Middle frontal gyrus (tissue), 1 donor: ENCODE results near the gene OTUD3.
"Not testable (repeated sequence)": the region's sequence is repeated elsewhere in the genome, so short reads cannot be mapped to it uniquely, and the experiment has no call there.

Experiments used
- DNase-seq: peaks from one replicate; pipeline ENCODE4 v3.0.0-alpha.2; 2015; ENCODE audit warnings: low spot score; ENCODE audit errors: extremely low spot score

The OTUD3 gene

DNA sequence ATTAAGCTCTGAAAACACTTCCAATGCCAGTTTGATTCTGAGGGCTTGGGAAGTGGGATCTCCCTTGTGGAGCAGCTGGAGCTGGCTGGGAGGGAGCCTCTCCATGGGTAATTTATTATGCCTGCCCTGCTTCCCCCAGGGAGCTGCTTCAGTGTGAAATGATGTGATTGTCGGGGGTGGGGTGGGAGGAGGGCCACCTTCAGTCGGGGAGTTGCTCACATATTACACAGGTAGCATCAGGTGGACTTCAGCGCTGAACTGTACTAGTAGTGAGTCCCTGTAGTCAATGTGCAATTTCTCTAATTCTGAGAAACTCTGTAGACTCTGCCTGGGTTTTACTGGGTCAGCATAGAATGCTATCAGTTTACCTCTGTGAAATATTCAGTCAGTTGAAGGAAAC, 28.5 kb downstream of the OTUD3 start:
- no peak for DNase-seq

DNA sequence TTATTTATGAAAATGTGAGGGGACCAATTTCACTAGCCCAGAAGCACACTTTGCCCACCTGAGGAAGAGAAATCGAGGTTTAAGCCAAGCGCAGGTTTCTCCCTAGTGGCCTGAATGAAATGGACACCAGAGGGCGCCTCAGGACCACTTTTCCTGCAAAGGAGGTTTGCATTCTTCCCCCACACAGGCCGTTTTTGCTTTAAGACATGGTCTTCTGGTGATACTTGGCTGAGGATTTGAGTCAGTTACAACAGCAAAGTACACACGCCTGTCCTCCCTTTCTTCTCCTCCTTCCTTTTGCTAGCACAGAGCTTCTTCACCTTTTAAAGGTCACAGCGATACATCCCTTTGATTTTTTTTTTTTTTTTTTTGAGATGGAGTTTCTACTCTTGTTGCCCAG, 35.9 kb downstream of the OTUD3 start:
- DNase-seq, result peak; percentile 85

DNA sequence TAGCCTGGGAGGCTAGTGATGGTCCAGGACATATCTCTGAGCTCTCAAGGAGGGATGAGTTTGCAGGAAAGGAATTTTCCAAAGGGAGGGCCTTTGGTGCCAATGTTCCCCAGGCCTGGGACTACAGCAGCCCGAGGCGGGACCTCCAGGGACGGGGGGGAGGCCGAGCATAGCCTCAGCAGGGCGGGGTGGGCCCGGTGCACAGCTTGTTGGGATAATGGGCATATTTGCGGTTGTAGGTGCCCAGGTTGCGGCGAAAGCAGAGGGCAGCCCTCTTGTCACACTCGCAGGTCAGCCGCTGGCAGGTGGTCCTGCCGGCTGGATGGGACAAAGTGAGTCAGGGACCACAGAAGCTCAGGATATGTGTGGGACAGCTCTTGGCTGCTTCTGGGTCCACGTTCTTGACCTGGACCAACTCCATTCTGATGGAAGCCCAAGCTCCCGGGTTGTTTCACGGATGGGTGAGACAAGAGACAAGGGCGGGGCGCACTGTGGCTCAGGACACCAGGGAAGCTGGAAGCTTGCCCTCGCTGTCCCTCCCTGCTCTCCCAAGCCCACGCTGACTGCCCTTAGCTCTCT, 38.0 kb downstream of the OTUD3 start:
- no peak for DNase-seq

DNA sequence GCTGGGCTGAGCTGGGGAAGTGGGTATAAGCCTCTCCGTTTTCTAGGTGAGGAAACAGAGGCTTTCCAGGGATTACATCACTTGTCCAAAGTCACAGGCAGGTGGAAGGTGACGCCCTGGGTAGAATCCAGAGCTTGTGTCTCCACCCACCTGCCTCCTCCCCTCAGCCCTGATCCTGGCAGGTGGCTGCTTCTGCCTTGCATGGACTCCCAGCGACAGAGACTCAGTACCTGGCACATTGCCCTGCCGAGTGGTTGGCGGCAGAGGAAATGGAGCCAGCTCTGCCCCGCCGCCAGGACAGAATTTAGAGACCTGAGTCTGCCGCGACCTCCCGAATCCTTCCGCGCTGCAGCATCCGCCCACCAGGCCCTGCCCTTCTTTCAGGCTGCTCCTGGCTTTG, 39.1 kb downstream of the OTUD3 start:
- DNase-seq, result no peak

DNA sequence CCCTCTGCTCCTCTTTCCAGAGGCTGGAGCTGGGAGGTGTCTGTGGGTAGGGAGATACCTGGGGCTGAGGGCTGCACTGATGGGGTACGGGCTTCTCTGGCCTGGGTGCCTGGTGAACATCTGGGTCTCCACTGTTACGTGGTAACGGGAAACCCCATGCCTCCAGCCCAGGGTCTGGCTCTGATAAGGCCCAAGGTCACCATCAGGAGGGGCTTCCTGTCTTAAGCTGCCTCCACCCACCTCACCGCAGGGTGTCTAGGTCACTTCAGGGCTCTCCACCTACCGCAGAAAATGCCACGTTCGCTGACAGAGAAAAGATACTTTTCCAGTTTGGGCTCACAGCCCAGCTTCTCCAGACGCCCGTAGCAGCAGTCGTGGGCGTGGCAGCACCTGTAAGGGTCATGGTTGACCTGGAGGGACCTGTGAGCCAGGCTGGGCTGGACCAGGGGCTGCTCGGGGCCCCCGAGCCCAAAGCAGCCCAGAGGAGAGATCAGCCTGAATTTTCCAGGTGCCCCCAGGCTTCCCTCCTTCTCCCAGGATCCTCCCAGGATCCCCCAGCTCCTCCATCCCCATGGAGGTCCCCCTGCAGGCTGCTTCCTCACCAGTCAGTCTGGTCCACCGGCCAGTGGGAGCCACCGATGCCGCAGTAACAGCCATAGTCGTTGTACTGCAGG, 40.0 kb downstream of the OTUD3 start:
- no peak for DNase-seq

DNA sequence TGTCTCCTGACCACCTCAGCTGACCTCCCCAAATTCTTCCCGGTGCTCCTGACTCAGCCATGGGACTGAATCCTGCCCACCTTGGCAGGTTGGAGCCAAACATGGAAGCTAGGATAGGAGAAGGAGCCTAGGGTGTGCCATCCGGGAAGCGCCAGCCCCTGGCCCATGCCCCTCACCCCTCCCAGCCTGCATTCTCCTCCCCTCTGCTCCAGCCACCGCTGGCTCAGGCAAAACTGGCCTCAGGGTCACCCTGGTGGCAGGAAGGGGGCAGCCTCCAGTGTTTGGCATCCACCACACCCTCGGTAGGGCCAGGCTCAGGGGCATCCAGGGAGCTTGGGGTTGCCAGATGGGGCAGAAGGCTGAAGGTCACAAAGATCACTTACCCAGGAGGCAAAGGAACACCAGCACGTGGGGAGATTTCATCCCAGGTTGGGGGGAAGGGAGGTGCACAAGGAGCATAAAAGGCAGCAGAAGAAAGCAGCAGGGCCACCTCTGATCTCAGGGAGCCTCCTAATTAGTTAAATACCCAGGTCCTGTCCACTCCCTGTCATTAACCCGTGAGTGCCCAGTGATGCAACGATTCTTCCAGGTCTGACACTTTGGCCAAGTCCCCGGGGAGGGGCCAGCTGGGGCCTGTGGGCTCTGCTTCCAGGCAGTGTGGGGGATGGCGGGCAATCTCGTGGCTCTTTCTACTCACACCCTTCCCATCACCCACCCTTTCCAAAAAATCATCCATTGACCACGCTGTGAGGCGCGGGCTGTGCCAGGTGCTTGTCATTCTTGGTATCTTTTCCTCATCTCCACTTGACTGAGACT, 41.1 kb downstream of the OTUD3 start, which contains the start of gene PLA2G2E:
Gene PLA2G2E (minus strand): TSS at position 481 of the 816 bp plus-strand sequence. CDS start 58 bp downstream, at position 423.
- DNase-seq, result no peak

DNA sequence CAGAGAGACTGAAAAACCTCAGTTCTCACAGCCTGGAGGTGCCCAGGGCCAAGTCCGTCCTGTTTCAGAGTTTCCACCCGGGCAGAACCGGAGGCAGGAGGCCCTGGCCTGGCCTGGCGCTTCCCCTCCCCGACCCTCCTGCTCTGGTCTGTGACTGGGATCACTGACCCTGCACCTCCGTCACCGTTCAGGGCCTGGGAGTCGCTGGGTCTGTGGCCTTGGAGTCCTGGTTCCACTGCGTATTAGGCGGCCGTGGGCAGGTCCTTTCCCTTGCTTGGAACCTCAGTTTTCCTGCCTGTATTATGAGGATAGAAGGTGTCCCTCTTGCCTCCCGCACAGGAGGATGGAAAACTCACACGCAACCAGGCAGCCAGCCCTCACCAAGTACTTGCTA, 41.8 kb downstream of the OTUD3 start:
- DNase-seq, result no peak

DNA sequence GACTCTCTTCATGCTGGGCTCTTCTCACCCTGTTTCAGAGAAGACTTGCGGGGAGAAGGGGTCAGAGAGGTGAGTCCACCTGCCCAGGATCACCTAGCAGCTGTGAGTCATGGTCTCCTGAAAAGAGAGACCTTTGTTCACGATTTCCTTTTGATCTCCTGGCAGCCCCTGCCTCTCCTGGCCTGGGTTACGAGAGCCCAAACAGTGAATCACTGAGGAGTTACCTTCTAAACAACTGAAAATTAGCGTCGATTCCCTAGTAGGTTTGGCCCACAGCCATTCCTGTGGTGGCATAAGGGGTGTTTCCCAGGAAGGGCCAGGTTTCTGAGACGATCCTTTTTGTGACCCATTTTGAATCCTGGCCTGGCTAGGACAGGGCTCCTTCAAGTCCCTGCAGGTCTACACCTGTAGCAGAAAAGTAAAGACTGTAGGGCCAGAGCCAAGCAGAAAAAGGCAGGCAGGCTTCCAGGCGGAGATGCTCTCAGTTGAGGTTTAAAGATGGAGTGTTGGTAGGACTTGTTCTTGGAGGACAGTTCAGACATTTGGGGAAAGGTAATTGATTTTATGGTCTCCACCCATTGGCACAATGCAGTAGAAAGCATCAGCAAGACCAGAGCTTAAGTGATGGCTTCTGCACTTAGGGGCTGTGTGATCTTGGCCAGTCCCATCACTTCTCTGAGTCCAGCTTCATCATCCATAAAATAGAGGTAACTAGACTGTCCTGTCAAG, 43.3 kb downstream of the OTUD3 start:
- DNase-seq, result no peak

DNA sequence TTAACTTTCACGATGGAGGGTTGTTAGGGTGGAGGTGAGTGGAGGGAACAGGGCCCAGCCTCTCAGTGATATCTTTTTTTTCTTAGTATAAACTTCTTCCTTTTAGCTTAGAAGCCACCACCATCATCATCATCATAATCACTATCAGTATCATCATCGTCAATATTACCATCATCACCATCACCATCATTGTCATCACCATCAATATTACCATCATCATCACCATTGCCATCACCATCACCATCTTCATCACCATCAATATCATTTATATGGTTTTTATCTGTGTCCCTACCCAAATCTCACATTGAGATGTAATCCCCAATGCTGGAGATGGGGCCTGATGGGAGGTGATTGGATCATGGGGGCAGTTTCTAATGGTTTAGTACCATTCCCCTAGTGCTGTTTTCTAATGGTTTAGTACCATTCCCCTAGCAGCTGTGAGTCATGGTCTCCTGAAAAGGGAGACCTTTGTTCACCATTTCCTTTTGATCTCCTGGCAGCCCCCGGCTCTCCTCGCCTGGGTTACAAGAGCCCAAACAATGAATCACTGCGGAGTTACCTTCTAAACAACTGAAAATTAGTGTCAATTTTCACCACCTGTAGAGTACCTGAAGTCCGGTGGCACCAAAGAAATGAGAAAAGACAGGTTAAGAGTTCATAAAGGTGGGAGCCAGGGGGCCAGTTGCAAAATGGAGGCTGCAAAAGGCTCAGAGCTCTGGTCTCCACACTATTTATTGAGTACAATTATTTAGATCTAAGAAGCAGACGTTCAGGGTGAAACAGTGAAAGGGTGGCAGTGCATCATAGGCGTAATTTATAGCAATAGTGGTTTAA, 44.3 kb downstream of the OTUD3 start:
- DNase-seq, result no peak

DNA sequence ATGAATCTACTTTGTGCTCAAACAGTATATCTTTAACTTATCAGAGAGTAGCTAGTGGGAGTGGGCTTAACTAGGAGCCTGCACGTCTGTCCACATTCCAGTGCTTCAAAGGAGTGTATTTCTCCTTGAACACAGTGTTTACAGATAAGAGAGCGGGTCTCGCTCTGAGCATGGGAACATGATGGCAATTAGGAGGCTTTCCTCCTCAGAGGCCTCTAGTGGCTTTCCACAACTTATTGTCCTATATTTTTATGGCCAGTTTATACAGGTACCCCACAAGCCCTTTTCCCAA, 44.9 kb downstream of the OTUD3 start:
- DNase-seq, result not testable (repeated sequence)

DNA sequence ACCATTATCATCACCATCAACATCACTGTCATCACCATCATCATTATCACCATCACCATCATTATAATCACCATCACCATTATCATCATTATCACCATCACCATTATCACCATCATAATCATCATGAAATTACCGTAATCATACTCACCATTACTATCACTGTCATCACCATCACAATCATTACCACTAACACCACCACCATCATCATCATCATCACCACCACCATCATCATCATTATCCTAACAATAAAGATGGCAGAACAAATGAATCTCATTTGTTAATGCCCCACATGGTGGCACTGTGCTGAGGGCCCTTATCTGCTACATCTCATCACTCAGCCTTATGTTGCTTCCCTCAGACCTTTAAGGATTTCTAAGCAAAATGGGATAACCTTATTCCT, 50.7 kb downstream of the OTUD3 start:
- no peak for DNase-seq

DNA sequence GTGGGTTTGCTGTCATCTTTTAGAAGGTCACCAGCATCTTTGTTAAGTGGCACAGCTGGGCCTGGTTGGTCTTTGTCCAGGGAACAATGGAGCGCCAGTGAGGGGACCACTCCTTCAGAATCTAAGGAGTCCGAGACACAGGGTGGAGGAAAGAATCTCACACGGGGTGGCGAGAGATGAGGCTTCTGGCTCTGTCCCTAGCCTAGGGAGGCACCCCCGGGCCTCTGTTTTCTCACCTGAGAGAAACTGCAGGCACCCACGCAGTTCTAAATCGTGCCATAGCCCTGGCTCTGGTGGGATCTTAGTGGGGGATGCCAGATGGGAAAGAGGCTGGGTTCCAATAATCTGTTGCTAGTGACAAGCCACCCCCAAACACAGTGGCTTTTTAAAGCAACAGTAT, 52.1 kb downstream of the OTUD3 start:
- DNase-seq, result no peak

DNA sequence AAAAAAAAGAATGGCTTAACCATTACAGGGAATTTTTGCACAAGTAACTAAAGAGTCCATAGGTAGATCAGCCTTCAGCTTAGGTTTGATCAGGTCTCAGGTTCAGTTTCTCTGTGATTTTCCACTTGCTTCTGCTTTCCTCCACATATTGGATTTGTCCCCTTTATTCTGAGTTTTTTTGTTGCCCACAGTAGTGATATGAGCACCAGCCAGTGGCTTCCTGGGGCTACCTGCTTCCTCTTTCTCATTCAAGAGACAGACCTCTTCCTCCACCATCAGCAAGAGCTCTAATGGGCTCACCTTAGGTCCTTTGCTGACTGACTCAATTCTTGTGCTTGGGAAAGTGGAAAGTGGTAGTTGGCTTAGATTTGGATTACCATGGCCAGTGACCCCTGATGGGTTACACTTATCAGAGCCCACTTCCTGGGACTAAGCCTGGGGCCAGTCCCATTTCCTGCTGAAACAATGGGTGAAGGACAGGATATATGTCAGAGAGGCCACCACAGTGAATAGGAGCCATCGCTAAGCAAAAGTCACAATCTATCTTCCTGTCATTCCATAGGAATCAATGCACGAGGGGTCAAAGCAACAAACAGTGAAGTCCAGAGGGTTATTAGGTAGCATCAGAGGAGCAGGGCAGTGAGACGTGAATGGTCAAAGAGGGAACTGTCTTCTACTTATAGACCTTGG, 54.0 kb downstream of the OTUD3 start:
- no peak for DNase-seq

DNA sequence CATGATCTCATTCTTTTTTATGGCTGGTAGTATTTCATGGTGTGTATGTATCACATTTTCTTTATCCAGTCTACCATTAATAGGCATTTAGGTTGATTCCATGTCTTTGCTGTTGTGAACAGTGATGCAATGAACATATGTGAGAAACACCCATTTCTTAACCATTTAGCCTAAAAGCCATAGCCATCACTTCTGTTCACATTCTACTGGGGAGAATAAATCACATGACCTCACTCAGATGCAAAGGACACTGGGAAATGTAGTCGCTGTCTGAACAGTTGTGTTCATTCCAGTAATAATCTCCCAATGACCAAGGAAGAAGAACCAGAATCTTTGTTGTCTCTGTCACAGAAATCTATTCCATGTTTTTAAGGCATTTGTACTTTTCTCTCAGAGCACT, 56.3 kb downstream of the OTUD3 start:
- DNase-seq, result no peak

DNA sequence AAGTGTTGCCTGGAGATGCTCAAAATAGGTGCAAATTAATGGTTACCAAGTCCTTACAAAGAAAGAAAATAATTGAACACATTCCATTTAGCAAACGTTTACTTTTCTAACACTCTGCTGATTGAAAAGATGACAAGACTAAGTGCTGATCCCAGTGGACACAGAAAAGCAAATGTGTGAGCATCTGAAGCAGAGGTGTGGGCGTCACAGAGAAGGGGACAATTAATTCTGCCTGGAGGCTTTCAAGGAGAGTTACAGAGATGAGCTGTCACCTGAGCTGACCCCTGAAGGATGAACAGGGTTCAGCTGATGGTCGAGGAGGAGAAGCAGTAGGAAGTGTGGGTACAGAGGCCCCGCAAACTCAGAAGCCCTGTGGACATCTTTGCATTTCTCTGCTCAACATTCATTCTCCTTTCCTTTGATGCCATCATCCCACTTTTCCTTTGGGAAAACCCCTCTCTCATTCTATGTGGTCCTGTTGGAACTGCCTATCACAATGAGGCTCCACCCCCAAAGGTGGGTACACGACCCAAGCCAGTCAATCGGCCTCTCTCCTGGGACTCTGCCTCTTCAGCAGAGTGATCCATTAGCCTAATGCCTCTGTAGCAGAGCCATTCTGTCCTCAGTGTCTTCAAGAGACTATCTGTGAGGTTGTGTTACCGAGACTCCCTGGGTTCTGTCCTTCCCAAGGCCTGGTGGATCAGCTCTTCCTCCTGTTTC, 58.5 kb downstream of the OTUD3 start:
- DNase-seq, result no peak

DNA sequence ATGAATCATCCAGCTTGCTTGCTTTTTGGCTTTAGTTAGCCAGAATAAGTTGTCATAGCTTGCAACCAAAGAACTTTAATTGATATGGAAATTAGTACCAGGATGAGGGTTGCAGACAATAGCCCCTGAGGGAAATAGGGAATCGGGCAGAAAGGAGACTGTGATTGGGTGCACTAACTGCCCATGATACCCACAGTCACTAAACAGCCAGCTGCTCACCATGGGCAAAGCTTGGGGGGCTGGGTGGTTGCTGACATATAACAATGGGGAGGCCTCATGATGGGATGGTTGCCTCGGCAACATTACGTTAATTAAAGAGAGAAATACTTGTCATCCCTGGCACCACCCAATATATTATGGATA, 59.0 kb downstream of the OTUD3 start:
- DNase-seq, result no peak

DNA sequence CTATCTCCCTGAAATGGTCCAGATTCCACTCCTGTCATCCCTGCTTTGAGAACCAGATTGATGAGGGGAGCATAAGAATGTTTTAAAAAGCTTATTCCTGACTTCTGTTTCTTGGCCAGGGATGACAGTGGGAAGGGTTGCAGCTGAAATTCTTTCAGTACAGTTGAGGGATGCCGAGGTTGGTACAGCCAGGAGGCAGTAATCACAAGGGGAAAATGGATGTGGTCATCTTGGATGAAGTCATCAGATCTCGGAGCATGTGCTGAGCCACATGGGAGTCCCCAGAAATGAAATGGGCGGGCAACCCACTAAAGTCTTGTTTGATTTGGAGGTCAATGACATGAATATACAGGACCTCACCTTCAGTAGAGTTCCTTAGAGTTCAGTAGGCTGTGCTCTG, 59.9 kb downstream of the OTUD3 start:
- DNase-seq, result no peak

DNA sequence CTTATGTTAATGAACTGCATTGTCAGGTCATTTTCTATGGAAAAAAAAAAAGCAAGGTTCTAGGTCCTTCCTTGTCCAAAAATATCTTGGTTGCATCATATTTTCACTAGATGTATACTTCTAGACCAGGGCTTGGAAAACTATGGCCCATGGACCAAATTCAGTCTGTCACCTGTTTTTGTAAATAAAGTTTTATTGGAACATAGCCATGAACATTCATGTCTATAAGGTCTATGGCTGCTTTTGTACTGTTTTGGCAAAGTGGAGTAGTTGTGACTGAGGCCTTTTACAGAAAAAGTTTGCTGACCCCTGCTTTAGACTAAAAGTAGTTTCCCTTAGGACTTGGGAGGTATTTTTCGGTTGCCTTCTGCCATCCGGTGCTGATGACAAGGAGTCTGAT, 60.5 kb downstream of the OTUD3 start:
- DNase-seq, result no peak

DNA sequence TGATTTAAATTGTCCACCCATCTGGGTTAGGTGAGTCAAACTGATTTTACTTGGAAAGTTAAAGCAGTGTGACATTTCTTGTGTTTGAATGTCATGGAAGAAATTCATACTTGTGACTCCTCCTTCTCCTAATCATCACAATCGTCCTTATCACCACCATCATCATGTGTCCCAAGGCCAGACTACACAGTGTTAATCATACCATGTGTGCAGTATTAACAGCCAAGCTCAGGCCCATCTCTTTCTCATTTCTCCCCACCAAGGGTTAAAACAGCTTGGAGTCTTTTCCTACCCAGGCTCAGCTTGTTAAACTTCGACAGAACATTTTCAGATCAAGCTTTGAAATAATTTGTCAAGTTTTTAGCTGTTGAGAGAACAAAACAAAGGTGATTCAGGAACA, 63.7 kb downstream of the OTUD3 start:
- no peak for DNase-seq

DNA sequence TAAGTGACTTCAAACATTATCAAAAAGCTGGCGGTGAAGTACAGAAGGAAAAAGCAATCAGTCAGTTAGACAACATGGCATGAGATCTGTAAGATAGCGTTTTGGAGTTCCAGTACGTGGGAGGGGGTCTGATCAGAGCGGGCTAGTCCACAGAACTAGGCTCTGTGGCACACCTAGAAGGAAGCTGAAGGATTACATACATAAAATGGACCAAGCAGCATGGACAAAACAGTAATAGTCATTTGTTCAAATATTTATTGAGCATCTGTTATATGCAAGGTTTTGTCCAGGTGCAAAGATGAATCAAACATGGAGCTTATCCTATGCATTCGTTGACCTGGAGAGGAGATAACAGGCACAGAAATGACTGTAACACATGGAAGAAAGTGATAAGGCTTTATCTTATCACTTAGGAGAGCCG, 64.1 kb downstream of the OTUD3 start:
- no peak for DNase-seq
